GM19467 (cell line): ENCODE results near the gene BOD1L2.

ENCODE experiments used
- ATAC-seq: cut with Tn5 transposase; IDR thresholded peaks from one replicate; pipeline ENCODE4 v1.9.1; 2021; ENCODE audit warnings: mild to moderate bottlenecking, moderate library complexity; ENCODE audit not compliant: unreplicated experiment

Gene BOD1L2

DNA sequence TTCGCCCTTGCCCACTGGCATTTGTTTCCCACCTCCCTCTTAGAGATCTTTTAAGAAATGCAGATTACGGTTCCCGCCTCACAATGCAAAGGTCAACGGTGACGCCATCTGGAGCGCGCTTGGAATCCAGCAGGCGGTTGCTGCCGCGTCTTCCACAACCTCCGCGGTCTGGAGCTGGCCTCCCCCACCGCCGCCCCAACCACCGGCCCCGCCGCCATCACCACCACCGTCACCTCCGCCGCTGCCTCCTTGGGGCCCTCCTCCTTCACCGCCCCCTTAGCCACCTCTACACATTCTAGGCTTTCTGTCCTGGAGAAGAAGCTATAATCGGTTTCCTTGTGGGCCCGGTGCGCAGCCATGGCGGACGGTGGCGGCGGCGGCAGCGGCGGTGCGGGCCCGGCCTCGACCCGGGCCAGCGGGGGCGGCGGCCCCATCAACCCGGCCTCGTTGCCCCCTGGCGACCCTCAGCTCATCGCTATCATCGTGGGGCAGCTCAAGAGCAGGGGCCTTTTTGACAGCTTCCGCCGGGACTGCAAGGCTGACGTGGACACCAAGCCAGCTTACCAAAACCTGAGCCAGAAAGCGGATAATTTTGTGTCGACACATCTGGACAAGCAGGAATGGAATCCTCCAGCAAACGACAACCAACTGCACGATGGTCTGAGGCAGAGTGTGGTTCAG is at the start of gene BOD1L2:
Gene BOD1L2, plus strand, starts transcription at position 132 of the 681 bp plus-strand sequence. Its CDS starts 226 bp downstream, at position 358.
- no peak for ATAC-seq

DNA sequence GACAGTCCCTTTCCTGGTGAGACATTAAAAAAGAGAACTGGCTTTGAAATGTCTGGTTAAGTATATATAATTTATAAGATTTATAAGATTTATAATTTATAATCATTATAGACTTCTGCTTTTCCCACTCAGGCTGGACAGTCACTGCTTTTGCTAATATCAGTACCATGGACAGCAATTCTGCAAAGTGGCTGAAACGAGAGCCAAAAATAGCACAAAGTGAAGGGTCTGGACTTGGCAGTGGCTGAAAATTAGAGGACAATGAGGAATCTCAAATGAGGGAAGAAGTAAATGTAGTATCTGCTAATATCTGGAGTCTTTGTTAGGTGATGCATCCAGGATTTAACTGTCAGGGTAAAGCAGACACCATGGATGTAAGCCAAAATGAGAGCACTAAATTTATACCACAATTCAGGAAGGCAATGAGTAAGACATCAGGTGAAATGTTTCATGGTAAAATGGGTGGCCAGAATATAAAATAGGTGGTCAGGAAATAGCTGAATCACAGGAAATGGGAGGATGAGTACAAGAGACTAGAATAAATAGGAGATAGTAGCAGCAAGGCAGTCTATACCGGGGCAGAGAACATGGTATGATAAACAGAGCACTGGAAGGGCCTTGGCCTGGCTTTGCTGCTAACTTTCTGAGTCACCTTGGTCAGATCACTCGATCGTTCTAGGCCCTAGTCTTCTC is 39.6 kb upstream of the BOD1L2 start:
- ATAC-seq: no peak

DNA sequence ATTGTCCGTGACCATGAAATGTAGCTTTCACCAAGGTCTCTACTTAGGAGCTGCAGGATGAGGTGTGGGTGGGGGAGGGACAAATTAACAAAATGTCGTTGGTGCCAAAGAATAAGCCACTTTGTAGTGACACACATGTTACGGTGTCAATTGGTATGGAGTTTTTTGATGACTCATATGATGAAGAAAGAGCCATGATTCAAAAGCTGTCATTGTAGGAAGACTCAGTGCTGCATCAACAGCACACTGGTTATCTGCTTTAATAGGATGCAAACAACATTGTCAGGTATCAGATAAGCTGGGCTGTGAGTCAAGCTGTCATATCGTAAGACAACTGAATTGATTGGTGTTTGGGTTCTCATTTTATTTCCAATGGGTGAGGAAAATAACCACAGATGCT is 36.6 kb upstream of the BOD1L2 start:
- ATAC-seq: no peak

DNA sequence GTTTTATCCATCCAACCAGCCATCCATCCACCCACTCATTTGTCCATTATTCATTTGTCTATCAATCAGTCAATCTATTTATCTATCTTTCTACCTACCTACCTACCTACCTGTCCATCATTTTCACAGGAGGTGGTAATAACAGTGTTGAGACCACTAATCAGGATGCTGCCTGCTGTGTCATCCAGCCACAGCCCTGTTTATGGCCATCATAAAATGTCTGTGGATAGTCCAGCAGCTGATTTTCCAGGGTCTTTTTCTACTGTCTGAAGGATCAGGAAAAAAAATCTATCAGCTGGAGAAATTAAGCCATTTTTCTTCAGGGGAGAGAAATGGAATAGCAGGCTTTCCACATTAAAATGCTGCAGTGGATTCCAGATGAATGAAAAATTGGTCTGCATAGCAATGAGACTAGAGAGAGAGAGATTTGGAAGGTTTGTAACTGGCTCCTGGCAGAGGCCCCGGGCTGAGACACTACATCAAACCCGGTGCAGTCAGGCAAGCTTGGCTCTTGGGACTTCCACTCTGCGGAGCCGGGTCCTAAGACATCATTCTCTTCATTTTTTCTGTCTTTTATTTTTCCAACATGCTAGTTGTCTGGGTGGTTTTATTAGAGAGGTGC is 33.0 kb upstream of the BOD1L2 start:
- no peak for ATAC-seq

DNA sequence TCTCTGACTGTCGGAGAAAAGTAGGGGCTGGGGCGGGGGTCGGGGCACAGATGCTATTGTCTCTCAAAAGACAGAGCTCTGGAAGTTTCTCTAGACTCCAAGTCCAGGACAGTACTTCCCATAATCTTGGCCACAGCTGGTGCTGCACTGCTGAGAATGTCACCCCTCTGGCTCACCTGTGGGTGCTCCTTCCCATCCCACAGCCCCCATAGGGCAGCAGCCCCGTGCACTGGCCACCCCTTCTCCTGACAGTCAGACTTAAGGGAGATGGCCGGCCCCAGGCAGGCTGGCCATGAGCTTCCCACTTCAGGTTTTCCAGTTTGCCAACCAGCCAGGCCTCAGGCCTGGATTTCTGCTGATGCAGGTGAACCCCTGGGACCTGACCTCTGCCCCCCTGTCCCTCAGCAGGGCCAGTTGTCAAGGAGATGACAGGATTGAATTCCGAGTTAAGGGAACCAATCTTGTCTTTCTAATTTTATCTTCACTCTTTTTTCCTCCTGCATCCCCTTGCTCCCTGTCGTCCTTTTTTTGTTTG is 30.2 kb upstream of the BOD1L2 start:
- no peak for ATAC-seq

DNA sequence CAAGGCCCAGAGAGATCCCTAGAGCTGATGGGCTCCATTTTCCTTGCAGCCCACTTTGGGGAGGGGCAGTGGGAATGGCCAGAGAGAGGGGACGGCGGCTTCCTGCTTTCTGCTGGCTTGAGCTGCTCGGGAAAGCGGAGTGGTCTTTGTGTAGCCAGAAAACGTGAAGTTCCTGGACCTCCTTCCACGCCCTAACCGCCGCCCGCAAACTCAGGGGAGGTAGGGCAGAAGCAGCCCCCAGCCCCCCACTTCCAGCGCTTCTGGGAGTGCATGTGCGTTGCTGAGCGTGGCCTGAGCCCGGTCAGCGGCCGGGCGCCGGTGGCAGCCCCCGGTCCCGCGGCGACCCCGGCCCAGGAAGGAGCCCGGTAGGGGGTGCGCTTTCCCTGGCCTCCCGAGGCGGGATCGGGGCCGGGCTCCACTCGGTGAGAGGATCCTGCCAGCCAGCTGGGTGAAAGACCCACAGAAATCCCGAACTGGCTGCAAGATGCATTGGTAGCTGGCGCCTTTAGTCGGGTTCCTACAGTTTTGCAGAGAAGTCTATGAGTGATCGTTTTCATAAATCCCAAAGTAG is 25.3 kb upstream of the BOD1L2 start:
- ATAC-seq: no peak

DNA sequence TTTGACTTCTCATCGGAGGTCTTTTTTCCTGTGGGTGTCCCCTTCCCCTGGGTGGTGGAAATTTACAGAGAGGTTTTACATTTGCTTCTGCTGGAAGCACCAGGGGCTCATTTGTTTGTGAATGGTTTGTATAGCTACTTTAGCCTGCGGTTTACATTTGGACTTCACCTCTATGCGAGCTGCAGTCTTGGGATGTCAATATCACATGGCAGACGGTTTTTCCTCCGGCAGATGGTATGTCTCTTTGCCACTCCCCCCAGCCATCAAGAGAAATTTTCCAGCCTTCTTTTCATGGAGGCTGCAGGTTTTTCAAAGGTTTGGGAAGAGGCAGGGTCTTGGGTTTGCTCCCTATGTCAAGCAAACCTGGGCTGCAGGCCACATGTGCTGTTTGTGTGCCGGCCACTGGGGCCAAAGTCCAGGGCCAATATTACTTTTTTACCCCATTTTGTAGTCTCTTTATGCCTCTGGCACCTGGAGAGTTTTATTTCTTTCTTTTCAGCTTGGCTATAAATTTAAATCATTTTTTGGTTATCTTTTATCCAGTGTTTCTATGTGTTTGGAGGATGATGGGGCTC is 23.9 kb upstream of the BOD1L2 start:
- no peak for ATAC-seq

DNA sequence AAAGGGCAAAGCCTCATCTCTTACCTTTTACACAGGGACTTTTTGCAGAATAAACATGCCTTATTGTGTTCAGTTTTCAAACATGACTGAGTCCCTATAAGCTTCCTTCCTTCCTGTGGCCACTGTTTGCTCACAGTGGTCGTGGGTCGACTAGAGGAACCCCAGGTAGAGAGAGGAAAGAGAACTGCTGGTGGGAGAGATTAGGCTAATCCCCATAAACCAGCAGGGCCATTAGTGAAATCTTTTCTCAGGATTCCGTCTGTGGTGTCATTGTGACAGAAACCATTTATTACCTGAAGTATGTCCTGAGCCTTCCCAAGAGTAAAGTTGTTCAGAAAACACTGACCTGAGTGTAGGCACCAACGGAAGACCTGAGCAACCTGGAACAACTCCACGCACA is 21.3 kb upstream of the BOD1L2 start:
- ATAC-seq: no peak

DNA sequence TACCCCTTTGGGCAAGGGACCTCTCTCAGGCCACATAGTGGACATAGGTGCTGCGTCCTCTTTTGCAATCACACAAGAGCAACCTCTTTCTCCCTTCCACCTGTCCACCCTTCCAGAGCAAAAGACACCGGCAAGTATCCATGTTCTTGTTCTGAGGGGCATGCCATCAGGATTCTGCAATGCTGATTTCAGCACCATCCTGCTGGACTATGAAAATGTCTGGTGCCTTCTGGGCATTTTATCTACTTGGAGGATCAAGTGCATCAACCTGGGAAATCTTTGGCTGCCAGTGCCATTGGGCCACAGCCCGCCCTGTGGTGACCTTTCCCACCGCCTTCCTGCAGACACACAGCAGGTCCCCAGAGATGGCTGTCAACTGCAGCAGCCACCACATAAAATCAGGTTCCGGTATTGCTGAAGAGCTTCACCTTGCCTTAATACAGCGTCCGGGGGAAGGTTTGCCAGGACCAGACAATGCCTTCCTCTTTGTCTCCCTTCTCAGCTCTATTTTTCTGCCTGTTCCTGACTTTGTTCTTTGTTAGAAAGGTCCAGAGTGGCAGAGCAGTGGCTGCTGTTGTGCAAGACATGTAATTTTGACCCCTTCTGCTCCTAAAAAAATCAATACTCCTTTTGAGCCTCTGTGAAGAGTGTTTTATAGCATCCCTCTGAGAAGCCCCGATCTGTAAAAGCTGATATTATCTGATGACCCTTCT is 18.5 kb upstream of the BOD1L2 start:
- ATAC-seq: no peak

DNA sequence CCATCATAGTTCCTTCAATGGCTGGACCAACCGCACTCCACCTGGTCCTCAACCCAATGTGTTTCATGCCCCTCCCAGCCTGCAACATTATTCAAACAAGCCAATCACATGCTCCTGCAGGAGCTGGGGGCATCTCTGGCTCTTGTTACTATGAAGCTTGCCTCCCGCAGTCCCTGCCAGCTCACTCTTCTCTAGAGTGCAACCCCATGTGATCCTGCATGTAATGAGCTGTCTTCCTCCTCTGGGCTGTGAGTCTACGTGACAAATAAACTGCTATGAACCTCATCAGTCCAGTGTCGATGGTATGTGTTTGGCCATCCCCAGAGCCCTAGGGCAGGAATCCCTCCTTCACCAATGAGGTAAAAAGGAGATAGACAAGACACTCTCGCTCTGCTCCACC is 15.8 kb upstream of the BOD1L2 start:
- no peak for ATAC-seq

DNA sequence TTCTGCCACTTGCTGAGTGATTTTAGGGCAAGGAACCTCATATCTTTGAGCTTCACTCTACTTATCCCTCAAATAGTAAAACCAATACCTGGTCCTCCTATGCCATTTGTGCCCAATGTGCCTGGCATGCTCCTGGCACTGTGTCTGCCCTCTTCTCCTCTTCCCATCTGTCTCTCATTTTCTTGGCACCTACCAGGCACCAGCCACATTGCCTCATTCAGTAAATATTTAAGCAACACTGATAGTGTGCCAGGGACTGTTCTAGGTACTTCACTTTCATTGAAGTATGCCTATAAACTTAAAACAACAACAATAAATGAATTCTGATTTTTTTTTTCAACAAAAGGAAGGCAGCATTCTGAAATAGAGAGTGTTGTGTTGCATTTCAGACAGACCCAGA is 15.1 kb upstream of the BOD1L2 start:
- ATAC-seq: no peak

DNA sequence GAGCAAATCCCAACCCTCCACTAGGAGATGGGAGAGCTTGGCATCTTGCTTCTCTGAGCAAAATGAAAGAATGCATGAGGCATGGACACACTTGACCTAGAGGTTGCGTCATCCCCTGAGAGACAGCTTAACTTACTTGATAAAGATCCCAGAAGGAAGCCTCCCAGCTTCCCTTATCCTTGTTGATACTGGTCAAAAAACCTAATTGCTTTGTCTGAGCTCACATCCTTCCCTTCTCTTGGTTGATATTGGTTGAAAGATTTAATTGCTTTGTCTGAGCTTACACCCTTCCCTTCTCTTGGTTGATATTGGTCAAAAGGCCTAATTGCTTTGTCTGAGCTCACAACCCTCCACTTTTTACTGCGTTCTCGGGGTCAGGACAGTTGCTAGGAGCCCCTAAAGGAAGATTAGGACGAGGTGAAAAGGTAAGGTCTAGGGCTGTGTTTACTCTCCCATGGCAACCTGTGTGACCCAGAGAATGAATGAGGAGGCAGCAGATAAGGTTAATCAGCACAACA is 12.2 kb upstream of the BOD1L2 start:
- no peak for ATAC-seq

DNA sequence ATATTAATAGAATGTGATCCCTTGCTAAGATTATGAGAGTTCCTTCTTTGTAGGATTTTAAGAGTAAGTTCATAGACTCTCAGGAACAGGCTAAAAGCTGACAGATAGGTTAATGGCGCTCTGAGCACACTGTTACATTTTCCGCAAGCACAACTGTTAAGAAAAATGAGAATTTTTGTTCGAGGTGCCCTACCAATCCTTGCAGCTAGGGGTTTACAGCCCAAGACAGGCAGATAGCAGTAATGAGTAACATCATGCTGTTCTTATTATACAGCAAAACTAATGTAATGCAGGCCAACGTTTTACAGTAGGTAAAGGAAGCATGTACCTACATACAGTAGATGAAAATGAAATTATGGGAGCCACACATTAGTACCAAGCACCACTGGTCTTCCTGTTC is 11.2 kb upstream of the BOD1L2 start:
- ATAC-seq: no peak

DNA sequence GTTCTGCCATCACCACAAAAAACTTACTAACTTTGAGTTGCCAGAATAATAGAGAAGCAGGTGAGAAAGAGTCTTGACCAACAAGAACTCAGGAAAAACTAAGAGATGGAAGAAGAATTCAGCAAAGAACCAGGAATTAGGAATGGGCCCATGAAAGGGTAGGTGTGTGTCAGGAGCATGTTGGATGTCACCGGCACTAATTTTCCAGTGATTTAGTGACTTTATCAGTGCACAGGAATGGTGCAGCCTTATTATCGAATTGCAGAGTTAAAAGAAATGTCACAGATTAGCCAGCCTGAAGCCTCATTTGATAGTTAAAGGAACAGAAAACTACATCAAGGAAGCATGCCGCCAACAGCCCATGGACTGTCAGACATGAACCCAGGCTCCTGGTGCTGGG is 9.0 kb upstream of the BOD1L2 start:
- no peak for ATAC-seq

DNA sequence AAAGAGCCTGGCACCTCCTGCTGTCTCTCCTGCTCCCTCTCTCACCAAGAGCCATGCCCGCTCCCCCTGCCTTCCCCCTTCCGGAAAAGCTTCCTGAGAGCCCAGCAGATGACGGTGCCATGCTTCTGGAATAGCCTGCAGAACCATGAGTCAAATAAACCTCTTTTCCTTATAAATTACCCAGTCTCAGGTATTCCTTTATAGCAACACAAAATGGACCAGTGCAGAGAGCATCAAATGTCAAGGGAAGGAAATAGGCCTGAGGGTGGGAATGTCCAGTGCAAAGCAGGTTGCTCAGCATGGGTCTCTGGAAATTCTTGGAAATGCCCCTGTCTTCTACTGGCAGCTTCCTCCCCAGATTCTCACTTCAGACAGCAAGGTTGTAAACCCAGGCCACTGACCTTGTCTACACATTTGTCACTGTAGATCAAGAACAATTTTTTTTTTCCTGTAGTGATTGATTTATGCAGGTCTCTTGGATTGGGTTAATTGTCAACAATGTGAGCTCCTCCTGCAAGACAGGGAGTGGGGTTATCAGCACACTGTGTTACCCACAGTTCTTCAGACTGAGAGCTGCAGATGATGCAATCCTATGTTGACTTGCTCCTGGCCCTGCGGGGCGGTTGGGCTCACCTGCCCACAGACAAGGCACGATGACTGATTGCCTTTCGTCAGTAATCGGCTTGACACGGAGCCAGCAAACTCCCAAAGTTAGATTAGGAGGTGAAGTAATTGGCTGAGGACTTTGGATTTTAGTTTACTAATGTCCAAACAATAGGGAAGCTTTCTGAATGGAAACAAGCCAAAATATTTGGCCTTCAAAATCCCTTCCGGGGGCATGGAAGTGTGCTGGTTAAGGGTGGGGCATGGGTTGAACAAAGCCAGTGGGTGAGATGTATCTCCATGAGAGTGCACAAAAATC is 5.4 kb upstream of the BOD1L2 start:
- ATAC-seq: no peak

DNA sequence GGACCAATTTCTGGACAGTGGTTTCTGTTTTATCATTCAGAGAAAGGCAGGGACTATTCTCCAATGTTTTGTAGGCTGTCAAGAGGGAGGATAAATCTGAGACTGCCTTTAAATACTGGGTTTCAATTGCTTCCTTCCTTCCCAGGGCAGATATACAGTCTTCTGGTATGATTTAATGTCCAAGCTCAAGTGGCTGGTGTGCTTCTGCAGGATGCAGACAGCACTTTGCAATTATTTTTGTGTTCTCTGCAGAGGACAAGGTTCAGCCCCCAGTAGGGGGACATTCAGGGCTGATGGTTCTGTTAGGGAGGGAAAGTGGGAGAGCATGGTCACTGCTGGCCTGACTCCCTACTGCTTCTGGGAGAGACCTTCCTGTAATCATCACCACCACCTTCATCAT is 4.6 kb upstream of the BOD1L2 start:
- no peak for ATAC-seq

DNA sequence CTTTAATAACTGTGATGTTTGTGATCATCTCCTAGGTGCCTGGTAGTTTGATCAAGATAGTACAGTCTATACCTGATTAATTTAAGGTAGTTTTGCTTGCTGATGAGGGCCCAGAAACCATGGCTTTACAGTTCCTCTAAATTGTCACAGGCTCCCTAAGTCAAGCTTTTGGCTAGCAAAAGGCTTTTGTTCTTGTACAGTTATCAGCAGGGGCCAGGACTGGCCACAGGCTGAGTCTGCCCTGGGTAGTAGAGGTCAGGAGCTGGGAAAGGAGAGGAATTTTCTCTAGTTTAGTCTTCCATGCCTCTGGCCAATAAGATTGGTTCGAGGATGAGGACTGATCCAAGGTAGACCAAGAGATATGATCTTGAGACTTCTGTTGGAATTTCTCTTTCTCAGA is 3.6 kb upstream of the BOD1L2 start:
- ATAC-seq: no peak

DNA sequence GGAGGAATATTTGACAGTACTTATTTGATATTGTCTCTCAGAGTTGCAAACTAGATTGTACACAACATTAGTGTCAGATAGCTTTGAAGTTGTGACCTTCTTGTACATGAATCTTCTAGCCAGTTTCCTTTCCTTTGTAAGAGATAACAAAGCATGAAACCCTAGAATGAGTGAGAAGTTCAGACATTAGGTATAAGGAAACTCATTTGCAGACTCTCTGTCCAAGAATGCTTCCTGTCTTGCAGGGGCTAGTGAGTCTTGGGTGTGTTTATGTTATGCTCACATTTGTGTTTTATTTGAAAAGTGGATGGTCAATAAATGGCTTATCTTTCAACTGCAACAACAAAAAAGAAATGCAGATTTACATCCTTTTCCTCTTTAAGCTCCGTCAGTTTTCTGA is 1.4 kb downstream of the BOD1L2 start:
- no peak for ATAC-seq

DNA sequence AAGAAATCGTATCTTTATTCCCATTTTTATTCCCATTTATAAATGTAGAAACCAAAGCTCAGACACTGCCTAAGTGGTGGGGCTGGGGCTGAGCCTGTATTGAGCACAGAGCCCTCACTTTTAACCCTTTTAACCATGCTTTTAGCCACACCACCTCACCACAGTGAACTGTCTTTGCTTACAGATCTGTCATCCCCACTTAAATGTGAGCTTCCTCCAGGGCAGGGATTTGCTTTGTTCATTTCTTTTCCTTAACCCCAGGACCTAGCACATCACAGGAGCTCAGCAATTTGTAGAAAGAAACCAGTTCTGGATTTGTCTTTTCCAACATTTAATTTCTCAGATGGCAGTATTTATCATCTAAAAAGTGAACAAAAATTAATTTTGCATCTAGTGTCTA is 2.2 kb downstream of the BOD1L2 start:
- ATAC-seq: no peak
